ENCODE data around the gene CPSF3. TPM values are rescaled to one million over a fixed set of nuclear protein-coding genes. Genes with fewer than 3 reads are reported as not detected.

CPSF3 gene
- total RNA-seq, 1 donor from 2014 or later = 34.6 TPM

- DNase-seq = no peak
Observed at GRCh38 chr2:9419541-9419940, 3.9 kb upstream of the CPSF3 start.

- DNase-seq = no peak
Observed at GRCh38 chr2:9420495-9420894, 3.0 kb upstream of the CPSF3 start.

DNA sequence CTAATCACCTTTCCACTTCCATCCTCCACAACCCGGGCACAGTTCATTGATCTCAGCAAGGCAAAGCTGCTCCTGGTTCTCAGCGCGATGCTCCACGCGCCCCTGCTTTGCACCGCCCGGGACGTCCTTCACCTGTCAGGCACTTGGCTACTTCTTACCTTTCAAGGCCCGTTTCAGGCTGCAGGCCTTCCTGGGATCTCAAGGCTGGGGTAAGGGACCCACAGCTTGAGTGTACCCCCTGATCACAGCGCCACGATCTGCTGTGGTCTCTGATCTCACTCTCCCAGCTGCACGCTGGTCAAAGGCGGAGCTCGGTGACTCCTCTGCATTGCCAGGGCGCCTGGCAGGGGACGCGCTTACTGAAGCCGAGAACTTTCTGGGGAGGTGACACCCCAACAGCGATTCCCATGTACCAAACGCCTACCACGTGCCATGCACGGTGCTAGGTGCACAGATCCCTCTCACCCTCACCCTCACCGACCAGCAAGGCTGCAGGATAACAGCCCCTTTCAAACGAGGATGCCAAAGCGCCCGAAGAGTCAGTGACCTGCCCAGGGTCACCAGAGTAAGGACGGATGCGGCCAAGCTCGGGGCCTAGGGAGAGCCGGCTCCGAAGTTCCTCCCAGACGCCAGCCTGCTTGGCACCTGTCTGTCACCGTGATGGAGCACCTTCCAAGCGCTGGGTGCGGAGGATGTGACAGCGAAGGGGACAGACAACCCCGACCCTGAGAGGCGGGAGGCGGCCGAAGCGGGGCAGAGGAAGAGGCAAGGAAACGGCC, 944 bp upstream of the CPSF3 start:
- peak; percentile 56 for DNase-seq

DNA sequence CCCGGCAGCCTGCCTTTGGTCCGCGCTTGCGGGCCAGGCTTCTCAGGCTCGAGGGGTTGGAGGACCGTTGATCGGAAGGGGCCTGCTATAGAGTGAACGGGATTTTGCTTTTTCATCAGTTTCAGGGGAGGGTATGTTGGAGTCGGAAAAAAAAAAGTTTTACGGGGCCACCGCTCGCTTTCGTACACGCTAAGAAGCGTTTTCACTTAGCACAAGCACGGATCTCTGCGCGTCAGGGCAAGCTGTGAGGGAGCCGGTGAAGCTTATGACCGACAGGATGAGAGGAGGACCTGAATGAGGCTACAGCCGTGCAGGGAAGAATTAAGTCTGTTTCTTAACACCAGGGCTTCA, 443 bp downstream of the CPSF3 start:
- DNase-seq = no peak

GRCh38 chr2:9424447-9425164, 1.2 kb downstream of the CPSF3 start:
- no peak for DNase-seq

DNA sequence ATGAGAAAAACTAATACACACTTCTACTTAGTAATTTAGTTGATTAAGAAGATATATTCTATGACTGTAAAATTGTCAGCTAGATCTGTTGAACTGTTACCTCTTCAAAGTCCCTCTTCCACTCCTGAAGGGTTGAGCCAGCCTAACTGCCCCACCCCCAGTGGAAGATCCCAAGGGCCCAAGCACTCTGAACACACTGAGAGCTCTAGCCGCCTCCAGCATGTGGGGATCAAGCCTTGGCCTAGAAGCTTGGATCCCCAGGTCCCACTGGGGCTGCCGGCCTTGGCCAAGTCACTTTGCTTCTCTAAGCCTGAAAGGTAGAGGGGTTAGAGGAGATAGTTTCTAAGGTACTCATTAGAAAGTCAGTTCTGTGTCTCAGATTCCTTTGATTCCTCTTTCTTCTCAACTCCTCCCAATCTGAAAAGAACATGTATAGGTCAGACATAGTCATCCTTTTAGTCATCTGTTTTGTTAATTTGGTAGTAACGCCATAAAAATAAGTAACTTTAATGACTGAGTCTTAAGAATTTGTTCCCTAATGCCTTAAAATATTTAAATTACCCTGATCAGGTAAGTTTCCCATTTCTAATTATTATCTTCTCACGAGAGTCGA, 5.6 kb downstream of the CPSF3 start:
- no peak for DNase-seq

DNA sequence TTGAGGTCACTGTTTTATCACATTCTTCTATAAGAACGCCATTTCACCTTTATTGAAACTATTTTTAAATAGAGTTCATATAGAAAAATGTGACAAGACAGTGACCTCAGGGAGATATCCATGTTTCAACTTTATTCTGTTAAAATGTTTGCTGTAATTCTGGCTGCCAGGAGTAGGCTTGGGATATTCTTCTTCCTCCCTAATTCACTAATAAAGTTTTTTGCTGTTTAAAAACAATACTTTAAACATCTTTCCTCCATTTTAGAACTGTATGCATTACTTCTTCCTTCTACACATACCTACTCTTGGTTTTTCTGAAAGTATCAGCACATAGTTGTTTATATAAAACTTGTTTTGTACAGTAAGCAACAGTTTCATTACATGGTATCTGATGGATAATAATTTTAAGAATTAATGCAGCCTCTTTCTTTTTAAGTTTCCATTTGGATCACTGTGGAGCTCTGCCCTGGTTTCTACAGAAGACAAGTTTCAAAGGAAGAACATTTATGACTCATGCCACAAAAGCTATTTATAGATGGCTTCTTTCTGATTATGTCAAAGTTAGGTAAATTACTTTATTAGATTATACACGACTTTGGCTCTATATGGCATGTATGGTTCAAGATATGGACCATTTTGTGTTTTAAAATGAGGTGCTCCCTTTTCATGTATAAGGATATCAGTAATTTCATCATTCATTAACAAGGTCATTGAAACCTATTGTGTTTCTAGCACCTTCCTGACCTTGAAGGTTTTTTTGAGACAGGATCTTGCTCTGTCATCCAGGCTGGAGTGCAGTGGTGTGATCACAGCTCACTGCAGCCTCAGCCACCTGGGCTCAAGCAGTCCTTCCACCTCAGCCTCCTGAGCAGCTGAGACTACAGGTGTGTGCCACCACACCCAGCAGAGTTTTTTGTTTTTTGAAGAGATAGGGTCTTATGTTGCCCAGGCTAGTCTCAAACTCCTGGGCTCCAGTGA, 7.2 kb downstream of the CPSF3 start:
- no peak for DNase-seq

- no peak for DNase-seq
Observed at GRCh38 chr2:9434489-9434888, 11.0 kb downstream of the CPSF3 start.

DNA sequence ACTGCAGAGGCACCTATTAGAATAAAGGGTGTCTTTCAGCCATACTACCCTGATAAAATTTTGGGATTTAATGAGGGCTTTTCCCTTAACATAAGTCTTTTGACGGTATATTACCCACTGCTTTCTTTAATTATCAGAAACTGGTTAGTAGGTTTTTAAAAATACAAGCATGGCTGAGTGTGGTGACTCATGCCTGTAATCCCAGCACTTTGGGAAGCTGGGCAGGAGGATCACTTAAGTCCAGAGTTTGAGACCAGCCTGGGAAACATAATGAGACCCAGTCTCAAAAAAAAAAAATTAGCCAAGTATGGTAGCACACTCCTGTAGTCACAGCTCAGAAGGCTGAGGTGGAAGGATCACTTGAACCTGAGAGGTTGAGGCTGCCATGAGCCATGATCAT, 16.1 kb downstream of the CPSF3 start:
- no peak for DNase-seq

DNA sequence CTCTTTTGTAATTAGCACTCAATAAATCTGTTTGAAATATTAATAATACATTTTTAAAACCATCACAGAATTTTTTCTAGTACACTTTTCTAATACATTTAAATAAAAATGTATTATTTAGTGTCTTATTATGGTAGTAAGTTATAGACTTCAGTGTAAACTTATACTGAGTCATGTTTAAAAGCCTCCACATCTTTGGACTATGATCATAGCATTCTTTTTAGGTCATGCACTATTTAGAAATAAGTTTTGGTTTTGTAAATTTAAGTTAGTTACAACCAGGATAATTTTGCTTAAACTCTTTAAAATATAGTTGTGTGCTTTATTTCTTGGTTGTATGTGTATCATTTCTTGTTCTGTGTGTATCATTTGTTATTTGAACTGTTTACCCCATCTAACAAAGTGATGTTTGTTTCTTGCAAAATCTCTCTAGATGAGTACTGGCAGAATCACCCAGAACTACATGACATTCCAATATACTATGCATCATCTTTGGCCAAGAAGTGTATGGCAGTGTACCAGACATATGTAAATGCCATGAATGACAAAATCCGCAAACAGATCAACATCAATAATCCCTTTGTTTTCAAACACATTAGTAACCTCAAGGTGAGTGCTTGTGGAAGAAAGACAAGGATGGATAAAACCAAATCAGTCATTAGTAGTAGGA, 16.7 kb downstream of the CPSF3 start:
- no peak for DNase-seq

- DNase-seq = no peak
Observed at GRCh38 chr2:9441556-9441955, 18.1 kb downstream of the CPSF3 start.

GRCh38 chr2:9443526-9443925, 20.1 kb downstream of the CPSF3 start:
- DNase-seq = no peak

DNA sequence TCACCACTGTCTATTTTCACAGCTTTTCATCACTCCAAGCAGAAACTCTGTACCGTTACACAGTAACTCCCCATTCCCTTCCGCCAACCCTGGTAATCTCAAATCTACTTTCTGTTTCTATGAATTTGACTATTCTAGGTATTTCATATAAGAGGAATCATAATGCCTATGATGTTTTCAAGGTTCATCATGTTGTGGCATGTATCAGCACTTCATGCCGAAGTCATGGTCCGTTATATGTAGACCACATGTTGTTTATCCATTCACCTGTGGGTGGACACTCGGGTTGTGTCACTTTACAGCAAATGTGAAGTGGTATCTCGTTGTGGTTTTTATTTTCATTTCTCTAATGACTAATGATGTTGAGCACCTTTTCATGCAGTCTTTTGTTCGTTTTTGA, 21.6 kb downstream of the CPSF3 start:
- no peak for DNase-seq

DNA sequence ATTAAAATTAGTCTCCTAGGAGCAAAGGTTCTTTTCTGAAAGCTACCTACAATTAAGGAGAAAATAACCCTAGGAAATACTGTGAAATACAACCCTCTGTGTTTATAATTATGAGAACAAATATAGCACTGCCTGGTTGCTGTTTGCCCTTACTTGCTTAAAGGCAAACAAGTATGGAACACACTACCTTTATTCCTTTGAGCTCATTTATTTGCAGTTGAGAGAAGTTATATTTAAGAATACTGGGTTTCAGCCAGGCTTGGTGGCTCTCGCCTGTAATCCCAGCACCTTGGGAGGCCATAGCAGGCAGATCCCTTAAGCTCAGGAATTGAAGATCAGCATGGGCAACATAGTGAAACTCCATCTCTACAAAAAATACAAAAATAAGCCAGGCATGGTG, 27.8 kb downstream of the CPSF3 start:
- DNase-seq = no peak

DNA sequence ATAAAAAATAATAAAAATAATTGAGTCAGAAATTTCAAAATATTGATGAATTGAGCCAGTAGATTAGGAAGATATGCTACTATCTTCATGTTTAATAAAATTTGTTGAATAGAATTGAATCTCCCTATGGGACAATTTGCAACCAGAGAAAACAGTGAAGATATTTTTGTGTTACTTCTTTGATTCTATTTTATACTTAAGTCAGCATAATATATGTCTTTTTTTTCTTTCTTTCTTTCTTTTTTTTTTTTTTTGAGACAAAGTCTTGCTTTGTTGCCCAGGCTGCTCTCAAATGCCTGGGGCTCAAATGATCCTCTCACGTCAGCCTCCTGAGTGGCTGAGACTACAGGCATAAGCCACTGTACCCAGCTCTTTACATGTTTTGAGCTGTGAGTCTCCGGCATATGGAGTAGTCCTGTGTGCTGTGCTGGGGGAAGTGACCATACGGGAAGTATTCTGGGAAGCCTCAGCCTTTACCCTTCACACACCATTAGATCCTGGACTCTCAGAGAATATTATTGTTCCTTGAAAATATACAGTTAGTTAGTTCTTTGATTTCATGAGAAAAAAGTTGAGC, 37.1 kb downstream of the CPSF3 start:
- DNase-seq = no peak

GRCh38 chr2:9461079-9461478, 37.6 kb downstream of the CPSF3 start:
- DNase-seq = no peak

DNA sequence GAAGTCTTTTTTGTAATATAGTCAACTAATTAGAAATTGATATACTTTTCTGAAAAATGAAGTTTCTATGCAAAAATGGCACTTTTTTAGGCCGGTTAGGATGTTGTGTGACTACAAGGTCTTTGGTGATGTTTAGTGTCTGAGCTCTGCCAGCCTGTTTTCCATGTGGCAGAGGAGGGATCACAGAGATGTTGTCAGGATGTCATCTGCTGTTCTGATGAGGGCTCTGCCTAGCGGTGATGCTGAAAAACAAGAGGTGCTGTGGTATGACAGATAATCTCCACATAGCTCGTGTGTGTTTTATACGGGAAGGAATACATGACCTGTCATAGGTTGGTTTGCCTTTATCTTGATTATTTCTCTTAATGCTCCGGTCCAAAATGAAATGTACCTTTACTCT, 38.9 kb downstream of the CPSF3 start:
- no peak for DNase-seq

DNA sequence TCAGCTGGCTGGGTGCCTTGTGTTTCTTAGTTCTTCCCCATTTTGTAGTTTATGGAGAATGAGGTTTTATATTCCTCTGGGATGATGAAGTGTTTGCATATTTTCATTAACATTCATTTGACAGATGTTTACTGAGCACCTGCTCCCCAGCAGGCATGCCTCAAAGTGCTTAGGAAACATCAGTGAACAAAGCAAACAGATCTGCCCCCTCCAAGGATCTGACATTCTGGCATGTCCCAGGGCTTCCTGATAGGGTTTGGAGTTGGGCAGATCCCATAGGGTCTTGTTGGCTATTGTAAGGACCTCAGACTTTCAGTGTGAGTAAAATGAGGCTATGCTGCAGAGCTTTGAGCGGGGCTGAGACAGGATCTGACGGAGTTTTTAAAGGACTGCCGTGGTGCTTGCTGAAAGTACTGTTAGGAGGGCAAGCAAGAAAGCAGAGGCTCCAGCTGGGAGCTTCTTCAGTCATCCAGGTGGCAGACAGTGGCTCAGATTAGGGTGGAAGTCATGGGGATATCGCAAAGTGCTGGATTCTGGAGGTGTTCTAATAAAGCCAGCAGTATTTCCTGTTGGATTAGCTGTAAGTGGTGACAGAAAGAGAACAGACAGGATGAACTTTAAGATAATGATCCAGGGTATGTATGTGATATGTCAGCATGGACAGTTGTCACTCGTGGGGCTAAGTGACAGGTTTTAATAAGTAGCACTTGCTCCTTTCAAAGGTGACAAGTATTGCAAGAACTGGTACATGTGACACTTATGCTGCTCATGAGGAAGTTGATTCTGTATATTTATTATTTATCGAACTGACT, 39.6 kb downstream of the CPSF3 start:
- no peak for DNase-seq

GRCh38 chr2:9463698-9464034, 40.2 kb downstream of the CPSF3 start:
- DNase-seq = no peak

GRCh38 chr2:9465170-9465569, 41.7 kb downstream of the CPSF3 start:
- DNase-seq = no peak

All from occipital lobe (tissue), 2 donors.